Activated gamma-delta T cell treated with Interleukin-2 at 50 U/mL for 16 hours (primary cell): ENCODE data around the gene NEUROG1.

ENCODE experiments used
- DNase-seq: peaks from one replicate; pipeline ENCODE4 v3.0.0-alpha.2; 2020

NEUROG1 gene, protein sequence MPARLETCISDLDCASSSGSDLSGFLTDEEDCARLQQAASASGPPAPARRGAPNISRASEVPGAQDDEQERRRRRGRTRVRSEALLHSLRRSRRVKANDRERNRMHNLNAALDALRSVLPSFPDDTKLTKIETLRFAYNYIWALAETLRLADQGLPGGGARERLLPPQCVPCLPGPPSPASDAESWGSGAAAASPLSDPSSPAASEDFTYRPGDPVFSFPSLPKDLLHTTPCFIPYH

DNA sequence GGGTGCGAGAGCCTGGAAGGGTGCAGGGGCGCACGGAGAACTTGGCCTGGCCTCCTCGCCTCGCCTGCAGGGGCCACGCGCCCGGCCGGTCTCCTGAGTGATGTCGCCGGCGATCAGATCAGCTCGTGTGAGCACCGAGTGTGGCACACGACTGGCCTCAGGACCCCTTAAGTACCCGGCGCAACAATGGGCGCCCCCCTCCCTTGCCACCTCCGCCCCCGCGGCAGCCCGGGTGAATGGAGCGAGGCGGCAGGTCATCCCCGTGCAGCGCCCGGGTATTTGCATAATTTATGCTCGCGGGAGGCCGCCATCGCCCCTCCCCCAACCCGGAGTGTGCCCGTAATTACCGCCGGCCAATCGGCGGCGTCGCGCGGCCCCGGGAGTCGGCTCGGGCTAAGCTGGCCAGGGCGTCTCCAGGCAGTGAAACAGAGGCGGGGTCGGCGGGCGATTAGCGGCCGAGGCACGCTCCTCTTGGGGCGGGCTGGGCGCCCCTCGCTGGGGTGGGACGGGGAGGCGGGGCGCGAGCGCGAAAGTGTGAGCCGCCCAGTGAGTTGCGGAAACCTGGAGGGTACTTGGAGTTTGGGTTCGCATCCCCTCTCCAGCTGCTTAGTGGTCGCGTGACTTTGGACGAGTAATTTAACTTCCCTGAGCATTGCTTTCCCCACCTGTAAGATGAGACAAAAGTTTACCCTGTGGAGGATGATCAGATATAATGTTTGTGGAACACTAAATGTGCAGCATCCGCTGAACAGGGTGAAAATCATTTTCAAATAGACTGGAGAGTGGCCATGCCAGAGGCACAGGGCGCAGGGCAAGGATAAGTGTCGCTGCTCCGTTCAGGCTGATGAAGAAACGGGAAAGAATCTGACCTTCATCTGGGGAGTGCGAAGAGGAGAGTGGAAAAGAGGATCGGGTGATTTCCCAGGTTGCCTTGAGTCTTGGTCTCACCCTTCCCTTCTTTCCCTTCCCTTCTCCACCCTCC is at the start of gene NEUROG1:
TSS of gene NEUROG1 (minus strand) at position 145 of the 982 bp plus-strand sequence. CDS start 274 bp downstream, outside the sequence.
- no peak for DNase-seq

DNA sequence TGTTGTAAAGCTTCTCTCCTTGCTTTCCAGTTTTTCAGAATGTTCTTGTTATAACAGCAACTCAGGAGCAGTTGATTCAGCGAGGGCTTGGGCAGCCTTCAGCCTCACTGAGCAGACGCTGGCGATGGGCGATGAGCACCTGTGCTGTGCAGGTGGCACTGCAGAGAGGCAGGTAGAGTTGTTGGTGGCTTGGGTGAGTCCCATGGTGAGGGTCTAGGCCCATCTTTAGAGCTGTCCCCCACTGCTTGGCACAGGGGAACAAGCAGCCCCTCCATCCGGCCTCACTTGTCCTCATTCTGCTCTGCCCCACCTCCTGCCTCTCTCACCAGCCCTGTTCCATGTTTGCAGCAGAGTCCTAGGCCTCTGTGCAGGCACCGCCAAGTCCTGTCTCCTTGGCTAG is 49.2 kb upstream of the NEUROG1 start:
- no peak for DNase-seq

DNA sequence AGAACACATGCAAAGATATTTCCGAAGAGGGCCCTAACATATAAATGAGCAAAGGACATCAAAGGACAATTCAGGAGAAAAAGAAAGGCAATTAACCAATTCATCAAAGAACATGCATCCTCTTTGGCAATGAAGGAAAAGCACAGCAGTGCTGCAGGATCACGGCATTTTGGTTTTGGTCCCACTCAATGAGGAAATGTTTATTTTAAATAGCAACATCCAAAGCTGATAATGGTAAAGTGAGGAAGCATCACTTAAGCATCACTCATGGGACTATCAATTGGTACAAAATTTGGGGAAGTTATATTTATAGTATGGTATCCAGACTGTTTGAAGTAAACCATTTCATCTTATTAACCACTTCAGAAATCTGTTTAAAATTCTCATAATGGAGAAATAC is 48.5 kb upstream of the NEUROG1 start:
- DNase-seq: no peak

DNA sequence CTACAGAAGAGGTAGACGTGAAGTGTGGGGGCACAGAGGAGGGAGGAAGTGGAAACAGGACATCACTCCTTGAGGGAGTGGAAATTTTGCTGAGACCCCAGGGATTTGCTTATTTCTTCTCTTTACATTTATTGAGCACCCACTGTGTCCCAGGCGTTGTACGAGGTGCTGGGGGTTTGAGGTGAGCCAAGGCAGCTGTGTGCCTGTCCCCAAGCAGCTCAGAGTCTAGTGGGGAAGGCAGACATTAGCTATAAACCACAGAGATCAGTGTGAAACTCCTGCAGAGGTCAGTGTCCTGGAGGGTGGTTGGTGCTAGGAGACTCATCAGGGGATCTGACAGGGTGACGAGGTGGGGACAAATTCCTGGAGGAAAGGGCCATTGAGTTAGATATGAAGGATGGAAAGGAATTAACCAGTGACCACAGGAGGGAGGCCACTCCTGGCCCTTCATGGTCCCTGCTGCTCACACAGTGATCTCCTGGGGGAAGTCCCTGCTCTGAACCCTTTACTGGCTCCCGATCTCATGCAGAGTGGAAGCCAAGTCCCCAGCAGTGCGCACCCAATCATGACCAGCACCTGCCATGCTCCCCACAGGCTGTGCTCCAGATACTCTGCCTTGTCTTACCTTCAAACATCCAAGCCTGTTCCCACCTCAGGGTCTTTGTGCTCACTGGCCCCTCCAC is 46.5 kb upstream of the NEUROG1 start:
- DNase-seq: no peak

DNA sequence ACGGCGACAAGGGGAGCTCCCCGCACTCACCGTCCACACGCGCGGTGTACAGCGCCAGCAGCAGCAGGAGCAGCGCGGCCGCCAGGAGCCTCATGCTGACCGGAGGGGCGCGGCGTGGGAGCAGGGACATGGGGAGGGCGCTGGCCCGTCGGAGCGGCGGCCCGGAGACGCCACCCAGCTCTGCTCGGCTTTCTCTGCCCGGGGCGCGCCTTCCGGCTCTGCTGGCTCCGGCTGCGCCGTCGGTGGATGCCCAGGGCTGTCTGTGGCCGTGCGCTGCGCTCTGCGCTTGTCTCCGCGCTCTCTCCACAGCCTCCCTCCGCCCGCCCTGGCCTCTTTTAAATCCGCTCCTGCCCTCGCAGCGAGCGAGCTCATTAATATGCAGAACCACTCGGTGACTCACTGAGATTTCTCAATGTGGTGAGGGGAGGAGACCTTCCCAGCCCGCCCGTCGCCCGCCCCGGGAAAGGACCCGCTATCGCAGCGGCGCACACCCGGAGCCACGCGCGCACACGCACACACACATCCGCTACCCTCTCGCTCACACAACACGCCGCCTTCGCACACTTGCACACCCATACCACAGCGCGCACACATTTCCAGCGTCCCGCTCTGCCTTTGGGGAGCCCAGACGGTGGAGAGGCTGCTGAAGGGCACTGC is 43.0 kb upstream of the NEUROG1 start, which contains the start of gene CXCL14:
TSS of gene CXCL14 (minus strand) at position 307 of the 657 bp plus-strand sequence. CDS start at position 94, 213 bp downstream.
- no peak for DNase-seq

DNA sequence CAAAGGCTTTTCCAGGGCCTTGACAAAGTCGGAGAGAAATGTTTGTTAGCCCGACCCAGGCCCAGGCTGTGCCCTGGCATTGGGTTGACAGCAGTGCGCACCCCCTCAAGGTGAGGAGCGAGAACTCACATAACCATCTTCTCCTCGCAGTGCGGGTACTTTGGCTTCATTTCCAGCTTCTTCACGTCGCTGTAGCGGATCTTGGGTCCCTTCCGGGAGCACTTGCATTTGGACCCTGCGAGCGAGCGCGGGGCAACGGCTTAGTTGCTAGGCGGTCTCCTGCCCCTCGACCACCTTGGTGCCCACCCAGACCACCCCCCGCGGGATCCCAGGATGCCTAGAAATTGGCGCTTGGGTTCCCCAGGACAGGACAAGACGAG is 42.5 kb upstream of the NEUROG1 start:
- no peak for DNase-seq

DNA sequence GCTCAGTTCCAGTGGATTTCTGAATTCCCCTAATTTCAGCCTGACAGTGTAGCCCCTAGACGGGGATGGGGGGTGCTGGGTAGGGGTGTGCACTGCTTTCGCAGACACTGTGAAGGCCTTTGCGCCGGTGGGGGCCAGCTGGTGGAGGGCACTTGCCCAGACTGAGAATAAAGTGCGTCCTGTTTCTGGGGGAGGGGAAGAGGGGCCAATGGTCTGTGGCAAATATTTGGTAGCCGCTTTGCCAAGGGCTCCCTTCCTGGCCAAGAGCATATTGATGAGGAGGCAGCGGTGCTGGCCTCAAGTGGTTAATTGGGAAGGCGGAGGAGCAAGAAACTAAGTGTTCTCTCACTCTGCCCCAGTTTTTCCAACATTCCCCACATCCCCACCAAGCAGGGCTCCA is 41.7 kb upstream of the NEUROG1 start:
- no peak for DNase-seq

DNA sequence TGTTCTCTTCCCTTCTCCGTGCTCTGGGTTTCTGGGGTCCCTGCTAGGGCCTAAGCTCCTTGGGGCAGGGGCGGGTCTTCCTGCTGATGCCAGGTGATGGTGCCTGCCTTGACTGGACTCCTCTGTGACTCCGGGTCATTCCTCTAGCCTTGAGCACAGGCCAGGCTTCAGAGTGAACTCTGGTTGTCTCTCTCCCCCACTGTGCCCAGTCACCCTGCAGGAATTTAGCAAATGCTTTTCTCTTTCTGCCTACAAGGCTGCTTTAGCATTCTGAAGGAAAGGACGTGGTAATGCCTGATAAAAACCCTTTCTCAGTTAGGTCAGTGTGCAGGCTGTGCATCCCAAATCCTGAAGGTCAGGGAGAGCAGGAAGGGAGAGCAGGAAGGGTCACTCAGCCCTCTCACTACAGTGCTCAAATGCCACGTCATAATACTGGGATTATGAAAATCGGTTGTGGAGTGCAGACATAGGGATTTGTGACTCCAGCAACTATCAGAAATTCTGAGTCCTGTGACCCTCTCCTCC is 40.4 kb upstream of the NEUROG1 start:
- DNase-seq: no peak

DNA sequence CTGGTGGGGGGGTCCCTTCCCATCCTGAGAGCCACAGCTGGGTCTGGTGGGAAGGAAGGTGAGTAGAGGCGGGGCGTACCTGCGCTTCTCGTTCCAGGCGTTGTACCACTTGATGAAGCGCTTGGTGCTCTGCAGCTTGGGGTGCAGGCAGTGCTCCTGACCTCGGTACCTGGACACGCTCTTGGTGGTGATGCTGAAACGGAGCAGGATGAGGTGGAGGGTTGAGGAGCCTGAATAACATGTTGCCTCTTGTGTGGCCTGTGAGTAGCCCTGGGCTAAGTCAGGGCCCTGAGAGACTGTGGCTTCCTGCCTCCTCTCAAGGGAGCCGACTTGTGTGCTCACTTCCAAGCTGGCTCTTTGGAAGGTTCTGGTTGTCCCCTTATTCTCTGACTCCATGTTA is 38.7 kb upstream of the NEUROG1 start:
- no peak for DNase-seq

DNA sequence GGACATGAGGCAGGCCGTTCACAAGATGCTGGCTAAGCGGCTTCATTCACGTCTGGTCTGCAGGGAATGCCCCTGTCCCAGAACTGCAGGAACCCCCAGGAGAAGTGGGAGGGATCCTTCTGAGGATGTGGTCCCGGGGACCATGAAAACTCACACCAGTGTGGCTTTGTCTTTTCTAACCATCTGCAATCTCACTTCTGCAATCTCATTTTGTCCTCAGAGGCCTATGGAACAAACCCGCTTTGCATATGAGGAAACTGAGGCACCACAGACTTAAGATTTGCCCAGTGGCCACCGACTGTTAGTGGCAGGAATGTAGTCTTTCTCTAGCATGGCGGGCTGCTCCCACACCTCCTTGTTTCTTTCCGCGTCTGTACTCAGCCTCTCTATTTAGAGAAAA is 36.1 kb upstream of the NEUROG1 start:
- no peak for DNase-seq

DNA sequence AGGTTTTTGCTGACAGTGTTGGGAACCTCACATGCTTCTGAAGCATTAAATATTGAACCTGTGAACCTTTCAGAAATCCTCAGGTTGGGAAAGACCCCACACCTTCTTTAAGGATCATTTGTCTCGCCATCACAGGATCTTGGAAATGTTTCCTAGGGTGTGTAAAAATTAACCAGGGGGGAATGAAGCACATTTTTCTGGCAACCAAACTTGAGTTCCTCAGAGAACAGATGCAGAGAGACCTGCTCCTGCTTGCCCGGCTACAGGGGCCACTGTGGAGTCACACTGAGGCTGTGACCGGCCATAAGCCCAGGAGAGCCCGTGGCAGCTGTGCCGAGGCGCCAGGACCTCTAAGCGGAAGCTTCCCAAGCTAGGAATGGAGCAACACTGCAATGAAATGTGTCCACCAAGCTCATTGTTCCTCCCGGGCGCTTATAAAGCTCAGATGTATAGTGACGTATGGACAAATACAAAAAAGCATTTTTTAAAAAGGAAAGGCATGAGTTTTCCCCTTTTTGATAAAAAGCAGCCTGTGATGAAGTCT is 35.4 kb upstream of the NEUROG1 start:
- DNase-seq: no peak

DNA sequence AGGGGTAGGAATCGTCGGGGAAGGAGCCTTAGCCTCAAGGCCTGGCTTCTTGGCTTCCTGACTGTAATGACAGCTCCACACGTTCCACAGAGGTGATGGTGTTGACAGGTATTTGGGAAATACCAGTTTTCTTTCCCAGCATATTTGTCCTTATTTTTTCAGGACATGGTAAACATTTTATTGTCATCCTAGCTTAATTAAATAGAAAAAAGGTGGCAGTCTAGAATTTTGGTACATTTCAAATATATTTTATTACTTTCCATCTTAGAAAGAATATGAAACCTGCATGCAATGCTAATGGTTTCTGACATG is 34.6 kb upstream of the NEUROG1 start:
- DNase-seq: no peak

DNA sequence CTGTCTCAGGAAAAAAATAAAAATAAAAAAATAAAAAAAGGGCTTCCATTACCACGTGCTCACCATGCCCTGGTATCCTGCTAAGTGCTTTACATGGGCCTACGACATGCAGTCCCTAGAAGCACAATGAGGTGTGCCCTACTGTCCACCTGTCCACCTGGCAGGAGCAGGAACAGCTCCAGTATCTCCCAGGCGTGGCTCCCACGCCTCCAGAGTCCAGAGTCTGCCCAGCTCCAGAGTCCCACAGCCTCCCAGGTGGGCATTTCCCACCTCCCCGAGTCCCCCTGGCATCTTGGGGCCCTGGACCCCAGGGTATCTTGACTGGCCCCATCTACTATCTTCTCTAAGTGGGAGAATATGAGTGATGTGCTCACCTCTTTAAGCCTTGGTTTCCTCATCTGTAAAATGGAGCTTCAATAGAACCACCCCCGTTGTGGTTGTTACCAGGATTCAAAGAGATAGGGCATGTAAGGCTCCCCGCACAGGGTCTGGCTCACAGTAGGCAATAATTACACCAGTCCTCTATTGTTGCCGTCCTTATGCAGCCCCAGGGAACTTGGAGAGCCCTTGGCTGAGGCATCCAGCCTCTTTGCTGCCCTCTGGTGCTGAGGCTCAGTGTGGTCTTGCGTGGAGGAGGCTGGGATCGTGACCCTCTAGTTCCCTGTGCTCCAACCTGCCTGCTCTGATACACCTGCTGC is 34.1 kb upstream of the NEUROG1 start:
- DNase-seq: no peak

DNA sequence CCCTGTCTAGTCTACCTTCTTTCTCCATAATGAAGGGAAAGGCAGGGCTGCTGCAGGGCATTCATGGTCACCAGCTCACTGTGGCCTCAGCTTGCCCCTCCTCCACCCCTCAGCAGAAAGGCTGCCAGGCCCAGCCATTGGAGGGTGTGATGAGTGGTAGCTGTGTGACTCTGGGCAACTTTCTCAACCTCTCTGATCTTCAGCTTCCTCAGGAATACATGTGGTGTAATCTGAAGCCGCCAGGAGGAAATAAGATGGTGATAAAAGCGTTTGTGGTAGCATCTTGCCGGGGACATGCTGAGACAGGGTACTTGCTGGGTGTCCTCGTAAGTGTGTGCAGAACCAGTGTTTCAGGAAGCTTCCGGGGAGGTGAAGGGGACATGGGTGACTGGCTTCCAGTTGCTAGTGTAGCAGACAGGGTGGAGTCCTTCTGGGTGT is 33.2 kb upstream of the NEUROG1 start:
- no peak for DNase-seq

DNA sequence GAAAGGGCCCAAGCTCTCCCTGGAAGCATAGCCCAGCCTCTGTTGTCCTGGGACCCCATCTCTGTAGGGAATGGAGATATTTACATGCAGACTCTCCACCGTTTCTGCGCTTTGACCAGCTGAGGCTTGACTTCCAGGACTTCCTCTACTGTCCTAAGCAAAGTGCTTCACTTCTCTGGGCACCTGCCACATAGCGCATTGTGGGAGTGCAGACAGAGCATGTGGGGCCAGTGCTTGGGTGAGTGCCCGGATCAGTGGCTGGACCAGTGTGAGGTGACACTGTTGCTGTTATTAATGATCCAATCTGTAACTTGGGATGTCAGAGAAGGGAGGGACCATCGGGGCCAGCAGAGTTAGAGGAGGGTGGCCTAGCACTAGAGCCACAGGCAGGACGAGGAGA is 32.5 kb upstream of the NEUROG1 start:
- DNase-seq: no peak

DNA sequence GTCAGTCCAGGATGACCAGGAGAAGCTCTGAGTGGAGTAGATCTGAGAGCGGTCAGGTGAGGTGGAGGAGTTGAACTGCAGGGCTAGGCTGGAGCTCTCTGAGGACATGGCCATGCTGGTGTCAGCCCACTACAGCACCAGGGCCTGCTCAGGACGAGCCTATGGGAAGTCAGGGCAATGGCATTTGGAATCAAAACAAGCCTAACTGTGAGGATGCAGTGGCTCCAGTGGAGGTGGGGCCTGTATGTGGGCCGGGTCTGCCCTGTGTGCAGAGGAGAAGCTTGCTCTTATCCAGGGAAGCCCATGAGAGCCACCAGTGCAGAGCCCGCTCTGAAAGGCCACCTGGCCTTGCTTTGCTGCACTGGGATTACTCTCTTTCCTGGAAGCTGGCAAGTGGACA is 31.9 kb upstream of the NEUROG1 start:
- DNase-seq: no peak

DNA sequence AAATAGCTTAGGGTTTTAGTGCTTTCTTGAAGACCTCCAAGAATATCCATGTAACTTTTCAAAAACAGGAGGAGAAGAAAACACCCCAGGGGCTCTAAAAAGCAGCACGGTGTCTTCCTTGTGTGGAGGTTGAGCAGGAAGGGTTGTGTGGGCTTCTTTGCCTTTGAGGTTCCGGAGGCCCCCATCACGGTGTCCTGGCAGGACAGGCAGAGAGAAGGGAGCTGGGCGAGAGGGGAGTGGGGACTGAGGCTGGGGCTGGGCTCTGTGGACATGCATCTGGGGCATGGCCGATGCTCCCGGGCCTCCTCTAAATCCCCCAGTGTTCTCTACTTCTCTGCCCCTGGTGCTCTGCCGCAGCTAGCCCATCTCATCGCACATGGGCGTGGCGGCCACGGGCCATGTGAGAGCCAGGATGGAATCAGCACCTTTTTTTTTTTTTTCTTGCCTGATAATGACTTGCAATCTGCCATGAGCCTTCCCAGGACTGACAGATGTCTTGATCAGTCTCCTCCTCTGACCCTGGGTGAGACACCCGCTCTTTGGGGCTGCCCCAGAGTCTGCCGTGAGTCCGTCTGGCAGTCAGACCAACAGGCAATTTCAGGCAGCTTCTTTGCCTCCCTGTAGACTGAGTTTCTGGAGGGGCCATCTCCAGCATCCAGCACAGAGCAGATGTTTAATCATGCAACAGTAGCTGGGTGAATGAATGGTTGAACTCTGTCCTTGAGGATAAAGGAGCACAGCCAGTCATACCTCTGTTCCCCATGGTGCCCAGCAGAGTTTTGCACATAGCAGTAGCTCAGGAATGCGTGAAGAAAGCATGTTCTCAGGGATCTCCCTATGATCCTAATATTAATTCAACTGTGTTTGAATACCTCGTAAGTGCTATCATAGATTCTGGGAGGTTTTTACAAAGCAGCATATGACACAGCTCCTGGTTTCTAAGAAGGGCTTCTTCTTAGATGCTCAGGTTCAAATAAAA is 30.9 kb upstream of the NEUROG1 start:
- DNase-seq: no peak

DNA sequence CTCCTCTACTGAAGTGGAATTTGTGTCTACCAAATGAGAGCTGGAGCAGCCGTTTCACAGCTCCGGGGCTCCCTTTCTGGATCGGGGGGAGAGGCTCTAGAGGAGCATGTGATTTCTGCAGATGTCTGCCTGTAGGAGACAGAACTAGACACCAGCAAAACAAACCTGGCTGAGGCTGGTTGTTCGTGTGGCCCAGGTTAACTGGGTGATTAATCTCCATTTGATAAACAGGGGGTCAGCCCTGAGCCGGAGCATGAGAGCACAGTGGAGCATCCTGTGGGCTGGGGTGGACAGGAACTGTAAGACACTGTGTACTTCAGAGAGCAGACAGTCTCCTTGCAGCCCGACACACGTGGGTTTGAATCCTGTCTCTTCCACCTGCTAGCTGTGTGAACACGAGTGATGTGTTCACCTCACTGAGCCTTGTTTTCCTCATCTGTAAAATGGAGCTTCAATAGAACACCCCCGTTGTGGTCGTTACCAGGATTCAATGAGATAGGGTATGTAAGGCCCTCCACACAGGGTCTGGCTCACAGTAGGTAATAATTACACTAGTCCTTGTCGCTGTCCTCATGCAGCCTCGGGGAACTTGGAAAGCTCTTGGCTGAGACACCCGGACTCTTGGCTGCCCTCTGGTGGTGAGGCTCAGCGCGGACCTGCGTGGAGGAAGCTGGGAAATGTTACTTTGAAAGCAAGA is 30.1 kb upstream of the NEUROG1 start:
- DNase-seq: peak; percentile 62

DNA sequence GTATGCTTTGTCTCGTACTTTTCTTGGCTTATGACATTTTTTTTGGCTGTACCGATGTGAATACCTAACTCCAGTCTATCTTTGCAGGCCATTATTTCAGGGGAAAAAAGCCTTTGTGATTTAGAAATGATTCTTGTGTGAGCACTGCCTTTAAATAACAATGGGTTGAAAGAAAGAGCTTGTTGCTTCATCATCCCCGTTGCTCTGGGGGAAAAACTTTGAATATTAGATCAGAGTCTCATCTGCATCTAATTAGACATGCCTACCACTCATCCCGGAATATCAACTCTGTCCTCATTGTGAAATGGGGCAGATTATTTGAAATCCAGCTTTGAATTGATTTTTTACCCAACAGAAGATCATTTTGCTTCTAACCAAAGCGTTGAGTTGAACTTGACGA is 29.5 kb upstream of the NEUROG1 start:
- no peak for DNase-seq

DNA sequence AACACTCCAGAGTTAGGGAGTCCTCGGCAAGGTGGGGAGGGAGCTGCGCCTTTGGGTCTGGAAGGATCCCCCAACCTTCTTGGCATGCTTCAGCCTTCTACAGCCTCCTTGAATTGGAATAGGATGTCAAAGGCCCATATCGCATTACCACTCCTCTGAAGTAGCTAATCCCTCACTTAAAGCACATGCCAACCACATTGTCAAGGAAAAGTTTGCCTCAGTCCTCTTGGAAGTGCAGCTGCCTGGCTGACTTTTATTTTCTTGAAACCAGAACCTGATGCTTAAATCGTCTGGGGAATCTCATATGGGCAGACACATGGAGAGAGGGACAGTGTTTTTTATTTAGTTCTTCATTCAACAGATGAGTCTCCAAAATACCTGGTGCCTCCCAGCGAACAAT is 28.6 kb upstream of the NEUROG1 start:
- no peak for DNase-seq
